HEK293 (cell line): ENCODE measurements around the gene IDH3A.

Experiments
- CTCF ChIA-PET: fragments of 350-600 bp; formaldehyde crosslinking; extraction: SDS; loops from one replicate; lab custom pipeline; 2021; ENCODE audit warnings: antibody characterized with exemption; lab: Yijun Ruan, JAX
- POLR2A ChIA-PET: fragments of 300-600 bp; formaldehyde crosslinking; extraction: SDS; loops from one replicate; lab custom pipeline; 2020; ENCODE audit warnings: antibody characterized with exemption, inconsistent platforms; lab: Yijun Ruan, JAX
- H3K27ac ChIP-seq: fragments of 200-500 bp; sonication (Bioruptor generic); 2 replicates; pipeline ENCODE4 v1.5.1; 2014; ENCODE audit warnings: low read depth, low read length, control low read depth, inconsistent platforms; ENCODE audit errors: extremely low read depth
- H3K36me3 ChIP-seq, 2 experiments: fragments of 200-500 bp in 1 of 2; sonication (Bioruptor generic) in 1 of 2; 1 replicate in 1 of 2; 2 replicates in 1 of 2; pipeline ENCODE4 v1.5.1; 2014 to 2017; ENCODE audit warnings: inconsistent platforms in 2 of 2, low read length in 2 of 2; ENCODE audit not compliant: control insufficient read depth in 2 of 2, insufficient read depth in 1 of 2
- H3K4me1 ChIP-seq: fragments of 200-500 bp; sonication (Bioruptor generic); 2 replicates; pipeline ENCODE4 v1.5.1; 2014; ENCODE audit warnings: mild to moderate bottlenecking, low read length, inconsistent platforms; ENCODE audit not compliant: control insufficient read depth, insufficient read depth
- H3K4me3 ChIP-seq: 2 replicates; pipeline ENCODE4 v1.5.1; 2011; ENCODE audit warnings: low read depth, mild to moderate bottlenecking, control low read depth, low read length, moderate library complexity
- H3K9me3 ChIP-seq: fragments of 200-500 bp; sonication (Bioruptor generic); 2 replicates; pipeline ENCODE4 v1.5.1; 2014; ENCODE audit warnings: low read depth, low read length, inconsistent platforms; ENCODE audit not compliant: control insufficient read depth, insufficient read depth
- GLIS1 ChIP-seq: fragments of 450-650 bp; formaldehyde crosslinking; IDR thresholded peaks from 2 replicates; pipeline ENCODE4 v1.5.1; 2016; ENCODE audit warnings: missing biosample characterization, missing genetic modification characterization
- IKZF3 ChIP-seq: fragments of 450-650 bp; IDR thresholded peaks from 2 replicates; pipeline ENCODE4 v1.5.0; 2018; ENCODE audit warnings: missing biosample characterization, mild to moderate bottlenecking, missing genetic modification characterization, moderate library complexity
- INSM2 ChIP-seq: fragments of 450-650 bp; formaldehyde crosslinking; IDR thresholded peaks from 2 replicates; pipeline ENCODE4 v1.5.1; 2016; ENCODE audit warnings: missing biosample characterization, missing genetic modification characterization
- KLF1 ChIP-seq: fragments of 450-650 bp; formaldehyde crosslinking; IDR thresholded peaks from 2 replicates; pipeline ENCODE4 v1.5.1; 2016; ENCODE audit warnings: missing biosample characterization, missing genetic modification characterization
- RBAK ChIP-seq: fragments of 450-650 bp; formaldehyde crosslinking; IDR thresholded peaks from 2 replicates; pipeline ENCODE4 v1.5.1; 2016; ENCODE audit warnings: missing biosample characterization, missing genetic modification characterization
- REPIN1 ChIP-seq: fragments of 450-650 bp; formaldehyde crosslinking; IDR thresholded peaks from 2 replicates; pipeline ENCODE4 v1.5.1; 2017; ENCODE audit warnings: missing biosample characterization, missing genetic modification characterization, low read depth
- ZBTB7A ChIP-seq: fragments of 450-650 bp; formaldehyde crosslinking; IDR thresholded peaks from 2 replicates; pipeline ENCODE4 v1.5.1; 2016; ENCODE audit warnings: low read depth, missing biosample characterization, missing genetic modification characterization
- ZFHX2 ChIP-seq: fragments of 450-650 bp; formaldehyde crosslinking; conservative IDR thresholded peaks from 2 replicates; pipeline ENCODE4 v1.5.1; 2016; ENCODE audit warnings: missing biosample characterization, missing genetic modification characterization
- ZFP41 ChIP-seq: fragments of 450-650 bp; formaldehyde crosslinking; IDR thresholded peaks from 2 replicates; pipeline ENCODE4 v1.5.1; 2016; ENCODE audit warnings: missing biosample characterization, missing genetic modification characterization, borderline replicate concordance
- ZIC2 ChIP-seq: fragments of 450-650 bp; formaldehyde crosslinking; IDR thresholded peaks from 2 replicates; pipeline ENCODE4 v1.5.1; 2016; ENCODE audit warnings: missing biosample characterization, missing genetic modification characterization
- ZNF121 ChIP-seq: fragments of 450-650 bp; formaldehyde crosslinking; IDR thresholded peaks from 2 replicates; pipeline ENCODE4 v1.5.1; 2016; ENCODE audit warnings: missing biosample characterization, missing genetic modification characterization
- ZNF138 ChIP-seq: fragments of 450-650 bp; formaldehyde crosslinking; IDR thresholded peaks from 2 replicates; pipeline ENCODE4 v1.5.1; 2016; ENCODE audit warnings: missing biosample characterization, missing genetic modification characterization, borderline replicate concordance
- ZNF155 ChIP-seq: fragments of 450-650 bp; formaldehyde crosslinking; IDR thresholded peaks from 2 replicates; pipeline ENCODE4 v1.5.1; 2016; ENCODE audit warnings: missing biosample characterization, missing genetic modification characterization
- ZNF223 ChIP-seq: fragments of 450-650 bp; formaldehyde crosslinking; IDR thresholded peaks from 2 replicates; pipeline ENCODE4 v1.5.1; 2016; ENCODE audit warnings: missing biosample characterization, missing genetic modification characterization
- ZNF24 ChIP-seq: fragments of 450-650 bp; formaldehyde crosslinking; IDR thresholded peaks from 2 replicates; pipeline ENCODE4 v1.5.1; 2016; ENCODE audit warnings: missing biosample characterization, missing genetic modification characterization
- ZNF510 ChIP-seq: fragments of 450-650 bp; formaldehyde crosslinking; IDR thresholded peaks from 2 replicates; pipeline ENCODE4 v1.5.1; 2018; ENCODE audit warnings: mild to moderate bottlenecking, missing genetic modification characterization, missing biosample characterization; ENCODE audit not compliant: insufficient replicate concordance
- ZNF518A ChIP-seq: fragments of 450-650 bp; formaldehyde crosslinking; conservative IDR thresholded peaks from 2 replicates; pipeline ENCODE4 v1.5.1; 2016; ENCODE audit warnings: low read depth, missing biosample characterization, missing genetic modification characterization
- ZNF621 ChIP-seq: fragments of 450-650 bp; formaldehyde crosslinking; IDR thresholded peaks from 2 replicates; pipeline ENCODE4 v1.5.1; 2017; ENCODE audit warnings: missing biosample characterization, missing genetic modification characterization
- ZNF664 ChIP-seq: fragments of 450-650 bp; formaldehyde crosslinking; IDR thresholded peaks from 2 replicates; pipeline ENCODE4 v1.5.1; 2016; ENCODE audit warnings: missing biosample characterization, missing genetic modification characterization
- ZNF776 ChIP-seq: fragments of 450-650 bp; formaldehyde crosslinking; IDR thresholded peaks from 2 replicates; pipeline ENCODE4 v1.5.0; 2017; ENCODE audit warnings: missing biosample characterization, missing genetic modification characterization, borderline replicate concordance
- TF ChIP-seq, protein P1 (sequence below): fragments of 450-650 bp; IDR thresholded peaks from 2 replicates; pipeline ENCODE4 v1.5.1; 2018; ENCODE audit warnings: missing biosample characterization, mild to moderate bottlenecking, missing genetic modification characterization

IDH3A gene

GRCh38 chr15:78170848-78171773, 21.9 kb downstream of the IDH3A start:
- ChIA-PET POLR2A (no interaction called here), CTCF (interaction anchor here (0.6 to 10.0 kb wide), 5 partner anchors 24 to 205 kb away, joined by 3 to 234 read pairs (median 9); no protein-coding TSS in a partner anchor)
- no peak overlapping the region for H3K27ac ChIP-seq
- TF ChIP-seq INSM2 (tag by site-specific recombination) = no peak
- no peak for TF ChIP-seq ZNF621 (tag by site-specific recombination)
- no peak for TF ChIP-seq ZNF155
- TF ChIP-seq GLIS1 (tag by site-specific recombination) = no peak
- TF ChIP-seq ZNF138 = no peak
- H3K9me3 ChIP-seq = no peaks in the 10 kb centered on the region
- H3K36me3 ChIP-seq = peaks cover 38 to 67% of the 10 kb centered on the region in 2 experiments
- no peak overlapping the region for H3K4me3 ChIP-seq
- no peaks in the 10 kb centered on the region for H3K4me1 ChIP-seq

DNA sequence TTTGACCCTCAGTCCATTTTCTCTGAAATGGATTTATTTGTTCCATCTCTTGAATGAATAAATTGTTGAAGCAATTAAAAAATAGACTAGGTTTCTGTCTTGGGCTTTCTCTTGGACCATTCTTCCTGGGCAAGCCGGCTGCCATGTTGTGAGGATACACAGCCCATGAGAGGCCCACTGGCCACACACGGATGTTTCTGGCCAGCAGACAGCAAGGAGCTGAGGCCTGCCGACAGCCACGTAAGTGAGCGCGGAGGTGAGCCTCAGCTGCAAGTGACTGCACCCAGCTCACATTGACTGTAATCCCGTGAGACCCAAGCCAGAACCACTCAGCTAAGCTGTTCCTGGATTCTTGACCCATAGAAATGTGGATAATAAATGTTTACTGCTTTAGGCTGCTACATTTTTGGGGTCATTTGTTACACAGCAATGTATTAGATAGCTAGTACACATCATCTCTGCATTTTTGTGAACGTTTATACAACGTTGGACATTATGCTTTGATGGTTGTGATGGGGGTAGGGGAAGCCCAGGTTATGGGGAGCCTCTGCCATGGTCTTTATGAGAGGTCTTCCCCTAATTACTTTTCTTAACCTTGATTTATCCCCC, 22.8 kb downstream of the IDH3A start:
- no peaks in the 10 kb centered on the region for H3K4me1 ChIP-seq
- no peak for TF ChIP-seq ZFP41 (tag by site-specific recombination)
- no peak for TF ChIP-seq KLF1 (tag by site-specific recombination)
- no peak for TF ChIP-seq REPIN1 (tag by site-specific recombination)
- TF ChIP-seq RBAK (tag by site-specific recombination) = peak; percentile 89
- no peak for TF ChIP-seq ZNF121 (tag by site-specific recombination)
- TF ChIP-seq ZNF518A (tag by site-specific recombination) = no peak
- TF ChIP-seq, all 188 proteins: peak for 1
- CTCF ChIA-PET = interaction anchor here (0.5 to 10.0 kb wide), 8 partner anchors 24 to 205 kb away, joined by 3 to 234 read pairs (median 3); partner anchors contain the start of gene CIB2
- Histone ChIP-seq H3K36me3 (peaks cover 29 to 58% of the 10 kb centered on the region in 2 experiments), H3K27ac (no peak overlapping the region), H3K9me3 (no peaks in the 10 kb centered on the region), H3K4me3 (no peak overlapping the region)
- POLR2A ChIA-PET = interaction anchor here (0.5 kb wide), 2 partner anchors 10 to 919 kb away, joined by 4 read pairs; partner anchors contain the start of gene RASGRF1

- H3K9me3 ChIP-seq = no peaks in the 10 kb centered on the region
- ChIA-PET CTCF (interaction anchor here (0.6 to 10.0 kb wide), 3 partner anchors 22 to 264 kb away, joined by 3 to 234 read pairs (median 83); no protein-coding TSS in a partner anchor), POLR2A (no interaction called here)
- TF ChIP-seq ZNF776 (tag by site-specific recombination) (no peak), IKZF3 (no peak), ZNF510 (tag by site-specific recombination) (no peak), ZNF223 (tag by site-specific recombination) (no peak), ZFHX2 (no peak), ZBTB7A (no peak), ZFP41 (tag by site-specific recombination) (no peak), ZNF664 (tag by site-specific recombination) (no peak), ZIC2 (tag by site-specific recombination) (no peak), ZNF24 (no peak)
- TF ChIP-seq, protein P1, sequence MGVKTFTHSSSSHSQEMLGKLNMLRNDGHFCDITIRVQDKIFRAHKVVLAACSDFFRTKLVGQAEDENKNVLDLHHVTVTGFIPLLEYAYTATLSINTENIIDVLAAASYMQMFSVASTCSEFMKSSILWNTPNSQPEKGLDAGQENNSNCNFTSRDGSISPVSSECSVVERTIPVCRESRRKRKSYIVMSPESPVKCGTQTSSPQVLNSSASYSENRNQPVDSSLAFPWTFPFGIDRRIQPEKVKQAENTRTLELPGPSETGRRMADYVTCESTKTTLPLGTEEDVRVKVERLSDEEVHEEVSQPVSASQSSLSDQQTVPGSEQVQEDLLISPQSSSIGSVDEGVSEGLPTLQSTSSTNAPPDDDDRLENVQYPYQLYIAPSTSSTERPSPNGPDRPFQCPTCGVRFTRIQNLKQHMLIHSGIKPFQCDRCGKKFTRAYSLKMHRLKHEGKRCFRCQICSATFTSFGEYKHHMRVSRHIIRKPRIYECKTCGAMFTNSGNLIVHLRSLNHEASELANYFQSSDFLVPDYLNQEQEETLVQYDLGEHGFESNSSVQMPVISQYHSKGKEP = no peak
Observed at GRCh38 chr15:78174401-78174800, 25.2 kb downstream of the IDH3A start.

More at GRCh38 chr15:78174401-78174800, 25.2 kb downstream of the IDH3A start:
- Histone ChIP-seq H3K4me3 (no peak overlapping the region), H3K36me3 (peaks cover 5 to 34% of the 10 kb centered on the region in 2 experiments; a peak in 2 of 3 replicates), H3K27ac (no peak overlapping the region), H3K4me1 (no peaks in the 10 kb centered on the region)
